Bronchial epithelial cell (primary cell): ENCODE results near the gene TEN1. TPM values are rescaled to one million over a fixed set of nuclear protein-coding genes. Genes with fewer than 3 reads are reported as not detected.
"Not testable (repeated sequence)": the region's sequence is repeated elsewhere in the genome, so short reads cannot be mapped to it uniquely, and the experiment has no call there.

Source experiments
- DNase-seq: peaks from one replicate; pipeline ENCODE4 v3.0.0-alpha.2; 2010; ENCODE audit warnings: low read depth
- FAIRE-seq: peaks from 2 replicates; lab custom pipeline; 2011; peaks lifted over from hg19 to GRCh38; lab: Jason Lieb, UNC
- H3K27me3 ChIP-seq: 2 replicates; pipeline ENCODE4 v1.5.1; 2011; ENCODE audit warnings: low read length; ENCODE audit not compliant: control insufficient read depth, insufficient read depth
- H3K36me3 ChIP-seq: 2 replicates; pipeline ENCODE4 v1.5.1; 2011; ENCODE audit warnings: low read length; ENCODE audit not compliant: control insufficient read depth, insufficient read depth
- H3K4me3 ChIP-seq: 2 replicates; pipeline ENCODE4 v1.5.1; 2011; ENCODE audit warnings: mild to moderate bottlenecking, low read depth, low read length, control low read depth
- total RNA-seq: library from RNA; depleted of rRNA; stranded (reverse); fragments of >200 nt; gene quantifications from 2 replicates; pipeline ENCODE4 v1.2.1, GENCODE V29; 2014
- TF ChIP-seq, protein P1 (sequence below): IDR thresholded peaks from 2 replicates; pipeline ENCODE4 v1.5.1; 2011; ENCODE audit warnings: mild to moderate bottlenecking, moderate library complexity, low read length, control low read depth, inconsistent platforms; ENCODE audit not compliant: insufficient read depth, severe bottlenecking

The TEN1 gene
- total RNA-seq, 1 donor from 2014 or later, result 24.5 TPM

DNA sequence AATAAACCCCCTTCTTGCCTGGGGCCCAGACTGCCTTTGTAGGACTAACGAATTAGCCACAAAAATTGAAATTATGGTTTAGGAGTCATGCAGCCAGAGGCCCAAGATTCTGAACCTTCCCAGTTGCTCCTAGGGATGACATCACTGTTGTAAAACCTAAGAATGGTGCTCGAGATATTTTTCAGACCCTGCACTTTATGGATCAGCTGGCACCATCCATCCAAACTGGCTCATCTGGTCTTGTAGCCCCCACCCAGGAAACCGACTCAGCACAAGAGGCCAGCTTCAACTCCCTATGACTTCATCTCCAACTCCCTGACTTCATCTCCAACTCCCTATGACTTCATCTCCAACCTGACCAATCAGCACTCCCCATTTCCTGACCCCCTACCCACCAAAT lies 59.0 kb downstream of the TEN1 start:
- TF ChIP-seq, protein P1, sequence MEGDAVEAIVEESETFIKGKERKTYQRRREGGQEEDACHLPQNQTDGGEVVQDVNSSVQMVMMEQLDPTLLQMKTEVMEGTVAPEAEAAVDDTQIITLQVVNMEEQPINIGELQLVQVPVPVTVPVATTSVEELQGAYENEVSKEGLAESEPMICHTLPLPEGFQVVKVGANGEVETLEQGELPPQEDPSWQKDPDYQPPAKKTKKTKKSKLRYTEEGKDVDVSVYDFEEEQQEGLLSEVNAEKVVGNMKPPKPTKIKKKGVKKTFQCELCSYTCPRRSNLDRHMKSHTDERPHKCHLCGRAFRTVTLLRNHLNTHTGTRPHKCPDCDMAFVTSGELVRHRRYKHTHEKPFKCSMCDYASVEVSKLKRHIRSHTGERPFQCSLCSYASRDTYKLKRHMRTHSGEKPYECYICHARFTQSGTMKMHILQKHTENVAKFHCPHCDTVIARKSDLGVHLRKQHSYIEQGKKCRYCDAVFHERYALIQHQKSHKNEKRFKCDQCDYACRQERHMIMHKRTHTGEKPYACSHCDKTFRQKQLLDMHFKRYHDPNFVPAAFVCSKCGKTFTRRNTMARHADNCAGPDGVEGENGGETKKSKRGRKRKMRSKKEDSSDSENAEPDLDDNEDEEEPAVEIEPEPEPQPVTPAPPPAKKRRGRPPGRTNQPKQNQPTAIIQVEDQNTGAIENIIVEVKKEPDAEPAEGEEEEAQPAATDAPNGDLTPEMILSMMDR, result no peak
- Histone ChIP-seq H3K4me3 (no peak overlapping the region), H3K27me3 (no peaks in the 10 kb centered on the region), H3K36me3 (peaks cover 16% of the 10 kb centered on the region)
- DNase-seq (no peak), FAIRE-seq (no peak)

DNA sequence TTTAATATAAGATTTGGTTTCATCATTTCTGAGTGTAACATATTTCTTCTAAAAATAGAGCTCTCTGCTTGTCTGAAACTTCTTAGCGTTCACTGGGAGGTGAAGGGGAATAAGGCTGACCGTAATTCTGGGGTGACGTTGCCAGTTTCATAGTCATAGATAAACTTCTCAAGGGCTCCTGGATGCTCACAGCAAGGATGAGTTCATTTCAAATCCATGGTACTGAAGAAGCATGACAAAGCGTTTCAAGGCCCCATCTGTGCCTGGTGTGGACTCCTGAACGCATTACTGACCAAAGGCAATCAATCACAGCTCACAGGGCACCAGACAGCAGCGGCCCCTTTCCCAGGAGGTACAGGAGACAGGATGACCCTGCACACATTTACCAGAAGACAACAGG lies 60.1 kb downstream of the TEN1 start:
- FAIRE-seq, result no peak
- TF ChIP-seq, protein P1, result no peak
- DNase-seq, result no peak

DNA sequence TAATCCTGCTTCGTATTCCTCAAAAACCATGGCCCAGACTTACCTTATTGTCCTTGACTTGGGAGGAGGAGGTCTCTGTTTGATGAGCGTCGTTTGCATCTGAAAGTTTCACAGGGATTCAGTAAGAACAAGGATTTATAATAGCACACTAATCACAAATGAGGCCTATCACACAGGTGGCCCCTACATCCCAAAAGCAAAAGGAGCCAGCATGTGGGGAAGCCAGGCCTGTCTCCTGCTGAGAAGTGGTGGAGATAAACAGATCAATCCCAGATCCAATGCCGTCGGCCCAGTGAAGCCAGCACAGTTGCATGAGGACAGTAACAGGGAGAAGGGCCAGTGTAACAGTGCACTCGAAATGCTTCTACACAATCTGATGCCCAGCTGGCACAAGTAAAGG lies 61.3 kb downstream of the TEN1 start:
- no peak for FAIRE-seq
- peaks cover 31% of the 10 kb centered on the region for H3K36me3 ChIP-seq

More for the DNA sequence above, 60.1 kb downstream of the TEN1 start:
- no peak overlapping the region for H3K4me3 ChIP-seq
- no peaks in the 10 kb centered on the region for H3K27me3 ChIP-seq
- H3K36me3 ChIP-seq, result peaks cover 25% of the 10 kb centered on the region

DNA sequence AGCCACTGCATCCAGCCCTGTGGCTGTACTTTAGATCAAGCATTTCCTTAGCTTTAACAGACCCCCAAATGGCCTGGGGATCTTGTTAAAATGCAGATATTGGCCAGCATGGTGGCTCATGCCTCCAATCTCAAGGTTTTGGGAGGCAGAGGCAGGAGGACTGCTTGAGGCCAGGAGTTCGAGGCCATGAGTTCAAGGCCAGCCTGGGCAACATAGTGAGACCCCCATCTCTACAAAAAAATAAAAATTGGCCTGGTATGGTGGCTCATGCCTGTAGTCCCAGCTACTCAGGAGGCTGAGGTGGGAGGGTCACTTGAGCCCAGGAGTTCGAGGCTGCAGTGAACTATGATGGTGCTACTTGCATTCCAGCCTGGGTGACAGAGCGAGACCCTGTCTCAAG lies 63.8 kb downstream of the TEN1 start:
- not testable (repeated sequence) for FAIRE-seq, H3K27me3 ChIP-seq, H3K4me3 ChIP-seq, DNase-seq
- peaks cover 34% of the 10 kb centered on the region for H3K36me3 ChIP-seq

More for the DNA sequence above, 61.3 kb downstream of the TEN1 start:
- H3K27me3 ChIP-seq, result no peaks in the 10 kb centered on the region
- TF ChIP-seq, protein P1, result no peak
- no peak overlapping the region for H3K4me3 ChIP-seq
- no peak for DNase-seq

DNA sequence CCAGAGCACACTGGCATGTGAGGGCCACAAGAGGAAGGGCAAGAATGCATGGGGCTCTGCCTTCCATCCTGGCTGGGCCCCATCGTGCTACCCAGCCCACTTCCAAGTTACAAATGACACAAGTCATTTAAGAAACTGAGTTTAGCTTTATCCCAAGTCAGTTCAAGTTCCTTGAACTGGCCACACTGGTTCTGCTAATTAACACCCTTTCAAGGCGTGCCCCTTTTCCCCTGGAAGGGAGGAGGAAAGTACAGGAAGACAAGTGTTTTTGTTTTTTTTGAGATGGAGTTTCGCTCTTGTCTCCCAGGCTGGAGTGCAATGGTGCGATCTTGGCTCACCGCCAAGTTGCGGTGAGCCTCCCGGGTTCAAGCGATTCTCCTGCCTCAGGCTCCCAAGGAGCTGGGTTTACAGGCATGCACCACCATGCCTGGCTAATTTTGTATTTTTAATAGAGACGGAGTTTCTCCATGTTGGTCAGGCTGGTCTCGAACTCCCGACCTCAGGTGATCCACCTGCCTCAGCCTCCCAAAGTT lies 65.5 kb downstream of the TEN1 start:
- not testable (repeated sequence) for FAIRE-seq, H3K27me3 ChIP-seq, DNase-seq, H3K4me3 ChIP-seq
- peaks cover 35% of the 10 kb centered on the region for H3K36me3 ChIP-seq

DNA sequence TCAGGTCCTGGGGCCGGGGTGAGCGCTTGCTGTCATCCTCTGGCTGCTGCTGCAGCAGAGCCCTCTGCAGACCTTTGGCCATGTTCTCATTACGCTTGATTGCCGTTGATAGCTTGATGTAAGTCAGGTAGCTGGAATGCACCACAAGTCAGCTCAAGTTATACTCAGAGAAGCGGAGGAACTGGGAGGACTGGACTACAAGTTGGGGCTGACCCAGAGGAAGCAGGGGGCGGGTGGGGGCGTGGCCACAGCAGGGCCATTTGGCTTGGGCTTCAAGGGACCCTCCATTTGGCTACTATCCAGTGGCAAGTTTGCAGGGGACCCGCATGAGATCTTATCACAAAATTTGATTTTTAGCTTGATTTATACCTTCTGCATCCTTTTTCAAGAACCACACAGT lies 67.0 kb downstream of the TEN1 start:
- peaks cover 35% of the 10 kb centered on the region for H3K36me3 ChIP-seq
- DNase-seq, result peak; percentile 84
- H3K27me3 ChIP-seq, result no peaks in the 10 kb centered on the region
- TF ChIP-seq, protein P1, result no peak
- no peak for FAIRE-seq
- H3K4me3 ChIP-seq, result no peak overlapping the region

DNA sequence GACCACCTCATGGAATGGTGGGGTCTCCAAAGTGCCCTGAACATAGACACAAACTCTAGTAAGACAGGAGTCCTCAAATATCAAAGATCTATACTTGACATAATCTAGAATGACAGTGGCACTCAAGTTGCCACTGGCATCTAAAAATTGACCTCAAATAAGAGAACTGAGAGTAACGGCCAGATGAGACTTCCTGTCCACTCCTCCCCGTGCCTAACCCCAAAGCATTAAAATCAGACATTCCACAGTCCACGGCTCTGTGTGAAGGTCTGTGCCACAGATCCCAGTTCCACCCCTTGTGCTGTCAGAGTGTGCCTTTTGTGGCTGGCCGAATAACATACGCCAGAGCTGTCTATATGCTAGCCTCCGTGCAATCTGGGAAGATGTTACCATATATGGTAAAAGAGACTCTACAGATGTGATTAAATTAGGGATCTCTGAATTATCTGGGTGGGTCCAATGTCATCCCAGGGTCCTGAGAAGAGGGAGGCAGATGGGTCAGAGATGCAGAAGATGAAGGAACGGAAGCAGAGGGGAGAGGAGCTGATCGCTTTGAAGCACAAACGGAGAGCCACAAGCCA lies 69.1 kb downstream of the TEN1 start:
- FAIRE-seq (no peak), DNase-seq (no peak)
- Histone ChIP-seq H3K4me3 (no peak overlapping the region), H3K36me3 (peaks cover 29% of the 10 kb centered on the region), H3K27me3 (no peaks in the 10 kb centered on the region)
- TF ChIP-seq, protein P1, result no peak
